ENCODE results near the gene MTFP1. TPM values are rescaled to one million over a fixed set of nuclear protein-coding genes. Genes with fewer than 3 reads are reported as not detected.
A peak's percentile ranks its signal among the peaks of the same experiment; 100 is the strongest.

Gene MTFP1
- total and polyA plus RNA-seq, 9 of the 15 experiments (the other 6 are each of a cell fraction or from before 2014, with no cell fraction given) = 10.7 to 52.0 (median 30.1) TPM

- peak; percentile 77 for TF ChIP-seq MGA (IDR thresholded peaks at IDR 0.05)
- no peak for TF ChIP-seq PCBP1 (IDR thresholded peaks at IDR 0.05; ENCODE audit: low read depth, low read length, poor library complexity, severe bottlenecking)
- TF ChIP-seq CBX8 (IDR thresholded peaks at IDR 0.05; ENCODE audit: borderline replicate concordance, extremely low read depth, low read depth, low read length, poor library complexity, severe bottlenecking) = no peak
- TF ChIP-seq NCOA6 (IDR thresholded peaks at IDR 0.05) = no peak
- TF ChIP-seq ZNF324 (CRISPR knock-in tag; IDR thresholded peaks at IDR 0.05) = no peak
- TF ChIP-seq ZNF436 (CRISPR knock-in tag; IDR thresholded peaks at IDR 0.05) = no peak
- TF ChIP-seq GATA2 (CRISPR knock-in tag; IDR thresholded peaks at IDR 0.05) = no peak
- TF ChIP-seq ZNF589 (CRISPR knock-in tag; IDR thresholded peaks at IDR 0.05; ENCODE audit: low read depth) = no peak
Measured at GRCh38 chr22:30425616-30426387, at the start of gene MTFP1 (continued).
